GM18505 (cell line): Measurements from ENCODE around the gene CEACAM6.
"Not testable (repeated sequence)": the region's sequence is repeated elsewhere in the genome, so short reads cannot be mapped to it uniquely, and the experiment has no call there.

Experiments
- ATAC-seq: cut with Tn5 transposase; IDR thresholded peaks from one replicate; pipeline ENCODE4 v1.9.1; 2021; ENCODE audit not compliant: unreplicated experiment
- POLR2A ChIP-seq: IDR thresholded peaks from 4 replicates; pipeline ENCODE4 v1.6.1; 2011; ENCODE audit warnings: borderline replicate concordance; ENCODE audit not compliant: insufficient read depth, insufficient read length; ENCODE audit errors: extremely low read depth

The CEACAM6 gene

DNA sequence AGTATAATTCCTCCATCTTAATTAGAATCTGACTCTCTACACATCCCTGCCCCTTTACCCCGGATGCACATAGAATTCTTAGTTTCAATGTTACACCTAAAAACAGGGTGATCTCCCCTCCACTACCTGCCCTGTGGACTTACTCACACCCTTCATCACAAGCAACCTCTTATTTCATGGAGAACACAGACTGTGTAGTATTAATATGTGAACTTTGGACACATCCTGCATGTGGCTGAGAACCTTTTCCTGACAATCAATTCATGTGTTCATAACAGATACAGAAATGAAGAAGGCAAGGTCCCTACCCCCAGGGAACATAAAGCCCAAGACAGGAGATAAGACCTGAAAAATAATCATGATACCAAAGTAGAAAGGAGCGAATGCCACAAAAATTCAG is 11.8 kb downstream of the CEACAM6 start:
- ATAC-seq = no peak
- TF ChIP-seq POLR2A = no peak

DNA sequence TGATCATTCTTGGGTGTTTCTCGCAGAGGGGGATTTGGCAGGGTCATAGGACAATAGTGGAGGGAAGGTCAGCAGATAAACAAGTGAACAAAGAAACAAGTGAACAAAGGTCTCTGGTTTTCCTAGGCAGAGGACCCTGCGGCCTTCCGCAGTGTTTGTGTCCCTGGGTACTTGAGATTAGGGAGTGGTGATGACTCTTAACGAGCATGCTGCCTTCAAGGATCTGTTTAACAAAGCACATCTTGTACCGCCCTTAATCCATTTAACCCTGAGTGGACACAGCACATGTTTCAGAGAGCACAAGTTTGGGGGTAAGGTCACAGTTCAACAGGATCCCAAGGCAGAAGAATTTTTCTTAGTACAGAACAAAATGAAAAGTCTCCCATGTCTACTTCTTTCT is 12.8 kb downstream of the CEACAM6 start:
- ATAC-seq = not testable (repeated sequence)

DNA sequence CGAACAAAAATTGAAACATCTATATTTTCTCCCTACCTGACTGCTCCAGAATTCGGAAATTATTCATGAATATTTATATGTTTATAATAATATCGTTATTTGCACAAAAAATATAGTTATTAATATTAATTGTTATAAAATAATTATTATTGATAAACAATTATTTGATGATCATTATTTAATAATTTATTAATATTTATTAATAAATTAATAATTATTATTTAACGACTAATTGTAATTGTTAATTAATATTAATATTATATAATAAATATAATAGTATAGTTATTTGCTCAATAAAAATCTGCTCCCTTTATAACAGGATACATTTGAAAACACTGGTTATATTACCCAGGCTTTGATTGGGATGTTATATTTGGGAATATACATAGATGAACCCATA is 14.3 kb downstream of the CEACAM6 start:
- TF ChIP-seq POLR2A = no peak
- ATAC-seq = no peak

DNA sequence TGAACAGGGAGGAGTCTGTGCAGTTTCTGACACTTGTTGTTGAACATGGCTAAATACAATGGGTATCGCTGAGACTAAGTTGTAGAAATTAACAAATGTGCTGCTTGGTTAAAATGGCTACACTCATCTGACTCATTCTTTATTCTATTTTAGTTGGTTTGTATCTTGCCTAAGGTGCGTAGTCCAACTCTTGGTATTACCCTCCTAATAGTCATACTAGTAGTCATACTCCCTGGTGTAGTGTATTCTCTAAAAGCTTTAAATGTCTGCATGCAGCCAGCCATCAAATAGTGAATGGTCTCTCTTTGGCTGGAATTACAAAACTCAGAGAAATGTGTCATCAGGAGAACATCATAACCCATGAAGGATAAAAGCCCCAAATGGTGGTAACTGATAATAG is 16.1 kb downstream of the CEACAM6 start:
- no peak for TF ChIP-seq POLR2A
- no peak for ATAC-seq

DNA sequence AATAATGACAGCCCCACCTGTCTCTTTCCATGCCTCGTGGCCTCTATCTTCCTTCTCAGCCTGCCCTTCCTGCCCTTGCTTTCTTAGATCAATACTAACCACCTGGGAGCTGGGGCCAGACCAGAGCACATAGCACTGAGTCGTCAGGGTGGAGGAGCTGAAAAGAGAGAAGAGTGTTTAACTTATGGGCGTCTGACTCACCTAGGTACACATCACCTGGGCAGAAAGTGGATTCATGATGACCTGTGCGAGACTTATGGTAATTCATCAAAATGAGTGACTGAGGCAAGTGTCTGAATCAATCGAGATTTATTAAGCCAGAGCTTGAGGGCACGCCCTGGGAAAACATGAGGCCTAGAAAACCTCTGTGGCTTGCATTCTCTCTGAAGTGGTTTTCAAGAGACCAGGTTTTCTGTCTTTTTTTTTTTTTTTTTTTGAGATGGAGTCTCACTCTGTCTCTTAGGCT is 19.2 kb downstream of the CEACAM6 start:
- ATAC-seq = no peak

DNA sequence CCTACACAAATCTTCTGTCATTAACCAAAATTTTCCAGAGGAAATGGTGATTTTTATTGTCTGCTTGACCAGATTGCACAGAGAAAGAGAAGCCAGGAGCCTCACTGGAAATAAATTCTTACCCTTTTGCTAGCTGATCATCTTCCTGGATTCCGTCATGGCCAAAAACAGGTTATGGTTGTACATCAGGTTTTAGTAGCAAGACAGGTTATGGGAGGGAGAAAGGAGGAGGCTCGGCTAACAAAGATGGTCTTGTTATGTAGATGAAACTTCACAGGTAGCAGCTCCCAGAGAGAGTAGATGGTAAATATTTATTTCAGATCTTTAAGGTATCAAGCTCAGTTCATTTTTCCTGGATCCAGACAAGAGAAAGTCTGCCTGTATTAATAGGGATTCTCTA is 21.4 kb downstream of the CEACAM6 start:
- ATAC-seq = no peak
- no peak for TF ChIP-seq POLR2A

More for the DNA sequence above, 19.2 kb downstream of the CEACAM6 start:
- TF ChIP-seq POLR2A = no peak

DNA sequence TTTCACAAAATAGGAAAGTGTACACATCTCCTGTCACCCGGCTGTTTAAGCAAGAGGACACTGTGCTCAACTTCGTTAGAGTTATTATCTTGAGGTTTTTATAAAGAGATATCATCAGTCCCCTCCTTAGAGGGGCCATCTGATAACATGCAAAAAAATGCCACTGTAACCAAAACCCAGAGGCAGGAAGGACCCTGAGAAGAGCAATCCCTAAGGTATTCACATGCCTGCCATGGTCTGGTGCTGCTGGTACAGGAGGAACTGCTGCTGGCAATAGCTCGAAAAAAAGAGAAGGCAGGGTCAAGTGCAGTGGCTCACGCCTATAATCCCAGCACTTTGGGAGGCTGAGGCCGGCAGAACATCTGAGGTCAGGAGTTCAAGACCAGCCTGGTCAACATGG is 28.3 kb downstream of the CEACAM6 start:
- ATAC-seq = no peak
- no peak for TF ChIP-seq POLR2A

DNA sequence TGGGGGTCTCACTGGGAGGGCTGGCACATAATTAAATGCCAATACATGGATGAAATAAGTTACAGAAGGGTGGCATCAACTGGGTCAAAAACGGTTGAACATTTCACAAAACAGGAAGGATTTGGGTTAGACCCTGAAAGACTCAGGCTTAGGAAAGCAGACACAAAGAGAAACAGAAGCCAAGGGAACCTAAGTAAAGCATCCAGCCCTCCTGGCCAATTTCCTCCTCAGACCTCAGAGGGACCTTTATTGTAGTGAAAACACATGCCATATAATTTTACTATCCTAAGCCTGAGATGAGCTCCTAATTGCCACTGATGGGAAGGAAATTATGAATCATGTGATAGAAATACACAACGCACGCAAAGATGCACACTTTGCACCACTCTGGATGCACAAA is 29.0 kb downstream of the CEACAM6 start:
- no peak for TF ChIP-seq POLR2A
- ATAC-seq = no peak

DNA sequence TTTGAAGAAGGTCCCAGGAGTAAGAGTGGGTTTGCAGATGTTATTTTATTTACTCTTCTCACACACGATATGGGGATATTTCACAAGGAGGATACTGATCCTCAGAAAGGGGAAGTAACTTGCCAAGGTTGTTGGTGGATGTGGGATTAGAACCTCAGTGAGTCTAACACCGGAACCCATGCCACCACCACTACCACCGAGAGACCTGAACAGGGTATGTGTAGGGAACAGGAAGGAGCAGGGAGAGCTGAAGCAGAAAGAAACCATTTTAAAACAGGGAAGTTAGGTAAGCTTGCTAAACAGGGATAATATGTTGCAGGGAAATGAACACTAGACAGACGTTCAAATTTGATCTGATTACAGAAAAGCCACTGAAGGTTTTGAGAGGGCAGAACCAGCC is 29.4 kb downstream of the CEACAM6 start:
- TF ChIP-seq POLR2A = no peak

DNA sequence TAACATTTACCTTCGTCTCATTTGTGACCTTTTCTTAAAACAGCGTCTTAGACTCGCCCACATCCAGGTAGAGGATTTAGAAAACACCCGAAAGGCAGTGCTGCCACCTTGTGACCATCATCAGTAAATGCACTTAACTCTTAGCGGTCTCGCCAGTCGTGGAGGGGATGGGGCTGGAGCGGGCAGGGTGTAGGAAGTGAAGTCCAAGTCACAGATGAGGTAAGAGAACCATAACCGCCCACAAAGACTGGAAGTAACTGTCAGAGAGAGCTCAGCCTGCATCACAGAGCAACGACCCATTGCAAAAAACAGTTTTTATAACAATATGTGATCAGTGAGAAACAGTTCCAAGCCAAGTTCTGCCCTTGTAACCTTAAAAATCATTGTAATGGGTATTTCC is 30.3 kb downstream of the CEACAM6 start:
- no peak for TF ChIP-seq POLR2A
- ATAC-seq = no peak

More for the DNA sequence above, 29.4 kb downstream of the CEACAM6 start:
- no peak for ATAC-seq

DNA sequence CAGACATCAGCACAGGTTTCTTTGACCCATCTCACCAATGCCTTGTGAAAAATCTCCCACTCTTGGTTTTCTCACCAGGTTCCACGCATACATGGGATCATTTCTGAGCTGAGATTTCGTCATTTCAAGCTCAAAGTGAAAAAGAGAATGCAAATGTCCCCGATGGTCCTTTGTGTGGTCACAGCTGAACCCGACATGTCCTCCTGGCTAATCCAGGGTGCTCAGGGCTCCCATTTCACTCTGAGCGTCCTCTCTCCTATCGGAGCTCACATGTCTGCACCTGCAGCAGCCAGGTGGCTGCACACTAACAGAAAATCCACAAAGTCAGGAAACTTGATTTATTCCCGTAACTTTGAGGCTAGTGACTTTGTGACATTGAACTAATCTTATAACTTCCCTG is 31.7 kb downstream of the CEACAM6 start:
- ATAC-seq = no peak
- no peak for TF ChIP-seq POLR2A

DNA sequence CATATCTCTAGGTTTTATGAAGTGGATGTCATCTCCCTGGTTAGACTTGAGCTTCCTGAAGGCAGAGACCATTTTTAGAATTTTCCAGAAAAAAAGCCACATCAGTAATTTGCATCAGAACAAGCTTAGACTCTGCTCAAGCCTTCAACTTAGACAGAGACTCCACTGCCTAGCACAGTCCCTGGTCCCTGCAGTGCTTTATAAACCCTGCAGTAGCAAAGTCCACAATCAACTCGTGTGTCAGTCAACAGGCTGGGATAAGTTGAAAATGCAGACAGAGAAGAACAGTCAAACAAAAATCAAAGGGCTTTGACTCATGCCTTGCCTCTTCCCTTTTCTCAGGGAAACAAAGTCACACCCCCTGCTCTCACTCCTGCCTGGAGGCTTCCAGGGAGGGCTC is 33.2 kb downstream of the CEACAM6 start:
- not testable (repeated sequence) for ATAC-seq

DNA sequence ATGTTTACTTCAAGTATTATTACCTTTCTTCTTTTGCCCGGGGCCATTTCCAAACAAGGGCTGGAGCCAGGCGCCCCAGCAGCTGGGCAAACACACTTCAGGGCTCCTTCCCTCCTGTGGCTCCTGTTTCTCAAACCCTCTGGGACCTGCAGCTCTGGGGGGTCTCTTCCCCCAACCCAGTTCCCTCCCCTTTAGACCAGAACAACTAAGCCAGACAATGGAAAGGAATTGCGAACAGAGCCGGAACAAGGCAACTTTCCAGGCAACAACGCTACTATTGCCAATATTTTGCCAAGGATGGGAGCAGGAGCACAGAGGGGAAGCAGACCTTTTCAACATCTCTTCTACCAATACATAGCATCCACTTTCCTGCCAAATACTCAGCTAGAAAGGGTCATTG is 33.7 kb downstream of the CEACAM6 start:
- not testable (repeated sequence) for ATAC-seq

DNA sequence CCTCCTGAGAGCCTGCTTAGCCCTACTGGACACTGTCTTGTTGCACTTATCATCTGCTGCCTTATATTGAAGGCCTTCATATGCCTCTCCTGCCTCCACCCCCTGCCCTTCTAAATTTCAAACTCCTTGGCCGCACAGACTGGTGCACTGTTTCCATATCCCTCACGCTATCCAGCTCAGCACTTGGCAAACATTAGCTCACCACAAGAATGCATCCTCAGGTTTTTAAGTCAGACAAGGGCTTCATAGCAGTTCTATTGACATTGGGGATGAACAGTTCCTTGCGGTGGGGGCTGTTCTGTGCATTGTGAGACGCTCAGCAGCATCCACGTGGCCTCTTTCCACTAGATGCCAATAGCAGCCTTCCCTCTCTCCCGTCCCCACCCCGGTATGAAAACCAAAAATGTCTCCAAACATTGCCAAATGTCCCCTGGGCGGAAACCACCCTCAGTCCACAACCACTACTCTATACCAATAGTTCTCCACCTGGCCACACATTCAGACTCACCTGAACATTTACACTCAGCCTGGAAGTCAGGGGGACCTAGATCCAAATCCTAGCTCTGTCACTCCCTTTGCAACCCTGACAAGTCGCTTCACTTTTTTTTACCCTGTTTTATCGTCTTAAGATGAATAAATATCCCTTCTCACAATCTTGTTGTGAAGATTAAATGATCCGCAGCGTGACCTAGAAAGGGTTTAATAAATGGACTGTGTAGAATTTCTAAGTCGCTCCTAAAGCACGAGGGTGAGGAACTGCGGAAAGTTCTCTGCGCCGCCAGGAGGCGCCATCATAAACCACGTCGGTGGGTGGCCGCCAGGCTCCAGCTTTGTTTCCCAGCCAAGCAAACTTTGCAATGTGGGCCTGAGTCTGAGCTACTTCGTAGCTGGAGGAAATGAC is 37.4 kb downstream of the CEACAM6 start:
- ATAC-seq = no peak
- no peak for TF ChIP-seq POLR2A

DNA sequence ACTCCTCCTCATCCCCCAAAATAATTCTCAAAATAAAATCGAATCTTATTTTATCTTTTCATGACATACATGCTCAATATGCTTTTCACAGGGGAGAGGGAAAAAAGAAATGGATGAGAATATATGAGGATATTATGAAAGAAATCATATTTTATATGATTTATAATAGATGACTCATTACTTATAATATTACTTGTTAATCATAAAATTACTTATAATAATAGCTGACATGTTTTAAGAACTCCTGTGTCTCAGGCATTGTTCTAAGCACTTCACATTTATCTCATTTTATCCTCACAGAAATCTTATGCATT is 38.0 kb downstream of the CEACAM6 start:
- no peak for TF ChIP-seq POLR2A
- no peak for ATAC-seq
